ENCODE measurements around the gene TMEM154. TPM values are rescaled to one million over a fixed set of nuclear protein-coding genes. Genes with fewer than 3 reads are reported as not detected.

Gene TMEM154
- total RNA-seq, 4 donors from 2014 or later, result 0.38 to 56.9 (median 2.5) TPM

DNA sequence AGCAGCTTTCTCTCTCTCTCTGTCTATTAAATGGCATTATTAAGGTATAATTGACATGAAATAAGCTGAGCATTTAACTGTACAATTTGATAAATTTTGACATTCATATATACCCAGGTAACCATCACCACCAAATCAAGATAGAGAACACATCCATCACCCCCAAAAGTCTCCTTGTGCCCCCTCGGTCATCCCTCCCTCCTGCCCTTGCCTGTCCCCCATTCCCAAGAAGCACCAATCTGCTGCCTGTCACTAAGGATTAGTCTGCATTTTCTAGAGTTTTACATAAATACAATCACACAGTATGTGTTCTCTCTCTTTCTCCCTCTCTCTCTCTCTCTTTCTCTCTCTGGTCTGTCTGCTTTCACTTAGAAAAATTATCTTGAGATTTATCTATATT is 25.0 kb upstream of the TMEM154 start:
- no peak overlapping the region for H3K27ac ChIP-seq
- DNase-seq, result no peak
- no peaks in the 10 kb centered on the region for H3K36me3 ChIP-seq
- H3K9me3 ChIP-seq, result no peaks in the 10 kb centered on the region
- no peaks in the 10 kb centered on the region for H3K27me3 ChIP-seq
- no peaks in the 10 kb centered on the region for H3K4me1 ChIP-seq
- H3K4me3 ChIP-seq, result no peak overlapping the region
- no peak for TF ChIP-seq POLR2A (IDR thresholded peaks at IDR 0.05)
- TF ChIP-seq, protein P1, sequence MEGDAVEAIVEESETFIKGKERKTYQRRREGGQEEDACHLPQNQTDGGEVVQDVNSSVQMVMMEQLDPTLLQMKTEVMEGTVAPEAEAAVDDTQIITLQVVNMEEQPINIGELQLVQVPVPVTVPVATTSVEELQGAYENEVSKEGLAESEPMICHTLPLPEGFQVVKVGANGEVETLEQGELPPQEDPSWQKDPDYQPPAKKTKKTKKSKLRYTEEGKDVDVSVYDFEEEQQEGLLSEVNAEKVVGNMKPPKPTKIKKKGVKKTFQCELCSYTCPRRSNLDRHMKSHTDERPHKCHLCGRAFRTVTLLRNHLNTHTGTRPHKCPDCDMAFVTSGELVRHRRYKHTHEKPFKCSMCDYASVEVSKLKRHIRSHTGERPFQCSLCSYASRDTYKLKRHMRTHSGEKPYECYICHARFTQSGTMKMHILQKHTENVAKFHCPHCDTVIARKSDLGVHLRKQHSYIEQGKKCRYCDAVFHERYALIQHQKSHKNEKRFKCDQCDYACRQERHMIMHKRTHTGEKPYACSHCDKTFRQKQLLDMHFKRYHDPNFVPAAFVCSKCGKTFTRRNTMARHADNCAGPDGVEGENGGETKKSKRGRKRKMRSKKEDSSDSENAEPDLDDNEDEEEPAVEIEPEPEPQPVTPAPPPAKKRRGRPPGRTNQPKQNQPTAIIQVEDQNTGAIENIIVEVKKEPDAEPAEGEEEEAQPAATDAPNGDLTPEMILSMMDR (IDR thresholded peaks at IDR 0.05), result no peak

DNA sequence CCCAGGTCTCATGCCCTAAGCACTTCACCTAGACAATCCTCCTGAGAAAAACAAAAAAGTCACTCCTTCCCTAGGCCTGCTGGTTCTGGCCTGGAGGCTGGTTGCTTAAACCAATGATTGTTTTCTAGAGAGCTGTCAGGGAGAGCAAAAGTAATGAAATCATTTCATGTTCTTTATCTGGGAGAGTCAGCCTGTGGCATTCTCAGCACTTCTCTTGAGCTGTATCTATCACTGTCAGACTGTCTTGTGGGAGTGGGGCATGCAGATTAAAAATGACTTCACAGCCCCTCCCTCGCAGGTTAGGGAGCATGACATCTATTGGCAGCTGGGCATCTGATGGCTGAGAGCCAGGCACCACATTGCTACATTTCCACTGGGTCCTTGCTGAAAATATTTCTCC is 20.4 kb upstream of the TMEM154 start:
- Histone ChIP-seq H3K27ac (no peak overlapping the region), H3K4me3 (no peak overlapping the region), H3K4me1 (peaks cover 0 to 4% (median 0%) of the 10 kb centered on the region in 4 donors), H3K9me3 (no peaks in the 10 kb centered on the region), H3K36me3 (no peaks in the 10 kb centered on the region), H3K27me3 (no peaks in the 10 kb centered on the region)
- TF ChIP-seq, protein P1 (IDR thresholded peaks at IDR 0.05), result no peak
- no peak for TF ChIP-seq POLR2A (IDR thresholded peaks at IDR 0.05)
- DNase-seq, result no peak

- Histone ChIP-seq H3K4me3 (no peak overlapping the region), H3K27ac (no peak overlapping the region), H3K27me3 (no peaks in the 10 kb centered on the region), H3K4me1 (peaks cover 0 to 4% (median 0%) of the 10 kb centered on the region in 4 donors), H3K9me3 (no peaks in the 10 kb centered on the region), H3K36me3 (no peaks in the 10 kb centered on the region)
- DNase-seq, result no peak
- no peak for TF ChIP-seq POLR2A (IDR thresholded peaks at IDR 0.05)
- TF ChIP-seq, protein P1 (IDR thresholded peaks at IDR 0.05), result no peak
Measured at GRCh38 chr4:152699313-152699712, 19.5 kb upstream of the TMEM154 start.

DNA sequence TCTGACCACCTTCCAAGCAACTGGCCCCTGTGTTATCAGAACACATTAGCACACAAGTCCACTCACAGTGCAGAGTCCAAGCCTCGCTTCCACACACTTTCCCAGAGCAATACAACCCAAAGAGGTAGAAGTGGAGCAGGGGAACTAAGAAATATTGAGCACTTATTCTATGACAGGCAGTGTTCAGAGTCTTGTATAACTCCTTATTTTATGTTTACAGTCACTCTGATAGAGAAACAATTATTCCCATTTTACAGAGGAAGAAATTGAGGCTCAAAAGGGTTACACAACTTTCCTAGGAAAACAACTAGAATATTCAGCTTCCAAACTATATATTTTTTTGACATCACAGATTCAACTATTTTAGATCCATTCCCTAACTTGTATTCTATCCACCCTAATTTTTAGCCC is 18.3 kb upstream of the TMEM154 start:
- TF ChIP-seq, protein P1 (IDR thresholded peaks at IDR 0.05), result no peak
- no peak for TF ChIP-seq POLR2A (IDR thresholded peaks at IDR 0.05)
- Histone ChIP-seq H3K4me1 (peaks cover 0 to 4% (median 0%) of the 10 kb centered on the region in 4 donors), H3K9me3 (no peaks in the 10 kb centered on the region), H3K4me3 (no peak overlapping the region), H3K36me3 (no peaks in the 10 kb centered on the region), H3K27ac (peak overlapping the region in 1 of 4 donors; percentile 18), H3K27me3 (no peaks in the 10 kb centered on the region)
- DNase-seq, result no peak

DNA sequence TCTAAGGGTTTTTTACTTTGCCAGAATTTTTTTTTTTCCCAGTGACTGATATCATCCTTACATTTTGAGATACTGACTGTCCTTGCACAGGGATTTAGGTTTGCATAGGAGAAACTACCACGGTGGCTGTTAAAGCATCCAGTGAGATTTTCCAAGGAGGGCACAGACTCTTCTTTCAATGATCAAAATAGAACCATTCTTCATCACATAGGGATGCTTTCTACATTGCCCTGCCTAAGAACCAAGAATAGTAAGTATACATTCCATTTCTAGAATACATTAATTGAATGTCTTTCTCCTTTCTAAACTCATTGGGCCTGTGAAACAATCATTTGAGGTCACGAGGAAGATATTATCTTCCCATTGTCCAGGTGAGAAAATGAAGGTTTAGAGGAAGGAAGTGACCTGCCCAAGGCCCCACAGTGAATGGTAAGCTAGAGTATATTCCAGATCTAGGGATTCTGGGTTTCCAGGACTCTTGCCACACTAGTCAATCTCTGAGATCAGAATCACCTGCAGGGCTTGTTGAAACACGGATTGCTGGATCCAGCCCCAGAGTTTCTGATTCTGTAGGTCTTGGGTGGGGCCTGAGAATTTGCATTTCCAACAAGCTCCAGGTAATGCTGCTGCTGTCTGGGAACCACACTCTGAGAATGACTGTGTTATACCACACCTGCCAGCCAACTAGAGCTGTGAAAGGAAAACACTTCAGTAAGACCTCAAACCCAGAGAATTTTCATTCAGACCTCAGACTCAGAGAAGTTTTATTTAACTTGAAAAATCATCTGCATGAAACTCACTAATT is 17.7 kb upstream of the TMEM154 start:
- Histone ChIP-seq H3K9me3 (no peaks in the 10 kb centered on the region), H3K27ac (peak overlapping the region in 2 of 4 donors; percentile 18 to 42), H3K4me3 (no peak overlapping the region), H3K27me3 (no peaks in the 10 kb centered on the region), H3K36me3 (no peaks in the 10 kb centered on the region), H3K4me1 (peaks cover 0 to 4% (median 0%) of the 10 kb centered on the region in 4 donors)
- DNase-seq, result no peak
- TF ChIP-seq, protein P1 (IDR thresholded peaks at IDR 0.05), result no peak
- TF ChIP-seq POLR2A (IDR thresholded peaks at IDR 0.05), result no peak

Measured in Peyer's patch (tissue), 4 donors.